Stimulated activated CD8-positive, alpha-beta memory T cell treated with anti-CD3 and anti-CD28 coated beads, Interleukin-15, amount 100 ng/mL, for 48 hours (primary cell): ENCODE data around the gene ALDH3B1.
A peak's percentile ranks its signal among the peaks of the same experiment; 100 is the strongest.

ENCODE experiments used
- DNase-seq, 2 donors: peaks; one replicate each; pipeline ENCODE4 v3.0.0-alpha.2; 2020; ENCODE audit warnings: low read depth in 2 of 2

Gene ALDH3B1

DNA sequence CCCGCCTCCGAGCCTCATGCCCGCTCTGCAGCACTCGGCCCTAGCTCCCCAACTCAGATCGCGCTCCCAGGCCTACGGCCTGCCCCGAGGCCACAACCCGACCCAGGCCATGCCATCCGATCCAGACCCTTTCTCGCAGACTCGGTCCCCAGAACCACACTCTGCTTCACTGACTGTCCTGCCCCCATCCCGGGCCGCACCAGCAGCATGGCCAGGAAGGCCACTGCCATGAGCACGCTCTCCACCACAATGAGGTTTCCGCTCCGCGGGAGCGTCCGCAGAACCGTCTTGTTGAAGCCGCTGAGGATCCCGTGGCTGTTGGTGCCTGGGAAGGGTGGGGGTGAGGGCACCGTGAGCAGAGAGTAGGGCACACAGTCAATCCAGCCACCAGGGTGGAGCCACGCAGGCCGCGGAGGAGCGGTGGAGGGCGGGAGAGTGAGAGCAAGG is 12.6 kb upstream of the ALDH3B1 start:
- DNase-seq: no peak

GRCh38 chr11:67998150-67999045 is 11.7 kb upstream of the ALDH3B1 start:
- DNase-seq: no peak

- DNase-seq: no peak
Measured at GRCh38 chr11:67999201-67999629, 10.9 kb upstream of the ALDH3B1 start.

DNA sequence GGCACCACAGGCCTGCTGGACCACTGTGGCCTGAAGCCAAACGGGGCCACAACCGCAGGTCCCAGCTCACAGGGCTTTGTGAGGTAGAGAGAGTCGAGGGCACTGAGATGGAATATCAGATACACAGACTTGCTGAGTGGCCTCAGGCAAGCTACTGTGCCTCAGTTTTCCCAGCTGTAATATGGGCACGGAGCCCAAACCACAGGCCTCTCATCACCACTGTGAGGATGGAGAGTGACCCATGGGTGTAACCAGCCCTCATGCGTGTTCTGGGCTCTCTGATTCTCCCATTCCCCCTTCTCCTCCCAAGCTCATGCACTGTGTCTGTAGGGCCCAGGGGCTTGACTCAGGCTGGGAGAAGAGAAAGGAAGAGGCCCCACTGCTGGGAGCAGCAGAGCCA is 10.4 kb upstream of the ALDH3B1 start:
- no peak for DNase-seq

GRCh38 chr11:68002575-68002937 is 7.6 kb upstream of the ALDH3B1 start:
- no peak for DNase-seq

DNA sequence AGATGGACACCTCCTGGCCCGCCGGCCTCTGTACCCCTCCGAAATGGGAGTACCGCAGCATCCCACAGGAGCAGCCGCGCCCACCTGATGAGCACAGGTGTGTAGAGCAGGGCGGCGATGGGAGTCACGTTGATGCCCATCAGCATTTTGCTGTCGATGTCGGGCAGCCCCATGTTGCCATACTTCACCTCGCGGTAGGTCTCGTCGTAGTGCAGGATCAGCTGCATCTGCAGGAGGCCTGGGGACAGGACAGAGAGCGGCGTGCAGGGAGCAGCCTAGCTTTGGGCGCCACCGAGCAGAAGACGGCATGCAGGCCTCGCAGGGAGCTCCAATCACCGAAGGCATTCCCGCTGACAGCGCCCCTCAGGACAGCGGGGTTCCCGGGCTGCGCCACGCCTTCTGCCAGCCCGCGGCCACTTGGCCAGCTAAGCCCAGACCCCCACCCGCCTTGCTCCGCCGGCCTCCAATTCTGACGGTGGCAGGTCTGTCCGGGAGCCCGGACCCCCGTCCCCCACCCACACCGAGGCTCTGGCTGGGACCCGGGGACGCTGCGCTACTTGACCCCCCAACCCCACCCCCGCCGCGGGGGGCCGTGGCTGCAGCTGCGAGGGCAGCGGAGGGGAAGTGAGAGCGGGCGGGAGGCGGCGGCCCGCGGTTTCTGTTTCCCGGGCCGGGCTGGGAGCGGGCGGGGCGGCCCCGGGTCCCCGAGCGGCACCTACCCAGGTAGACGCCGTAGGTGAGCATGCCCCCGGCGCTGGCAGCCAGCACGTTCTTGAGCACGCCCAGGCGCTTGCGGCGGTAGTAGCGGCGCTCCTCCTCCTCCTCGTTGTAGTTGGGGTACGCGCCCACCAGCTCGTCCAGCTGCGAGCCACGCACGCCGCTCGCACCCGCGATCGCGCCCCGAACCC is 6.9 kb upstream of the ALDH3B1 start:
- DNase-seq: no peak

- DNase-seq: peak; percentile 76 to 80
Measured at GRCh38 chr11:68003846-68004550, 6.1 kb upstream of the ALDH3B1 start, which contains the start of gene UNC93B1. TSS of gene UNC93B1 (minus strand) at chr11:68004097. CDS start at chr11:68004043, 54 bp downstream.

DNA sequence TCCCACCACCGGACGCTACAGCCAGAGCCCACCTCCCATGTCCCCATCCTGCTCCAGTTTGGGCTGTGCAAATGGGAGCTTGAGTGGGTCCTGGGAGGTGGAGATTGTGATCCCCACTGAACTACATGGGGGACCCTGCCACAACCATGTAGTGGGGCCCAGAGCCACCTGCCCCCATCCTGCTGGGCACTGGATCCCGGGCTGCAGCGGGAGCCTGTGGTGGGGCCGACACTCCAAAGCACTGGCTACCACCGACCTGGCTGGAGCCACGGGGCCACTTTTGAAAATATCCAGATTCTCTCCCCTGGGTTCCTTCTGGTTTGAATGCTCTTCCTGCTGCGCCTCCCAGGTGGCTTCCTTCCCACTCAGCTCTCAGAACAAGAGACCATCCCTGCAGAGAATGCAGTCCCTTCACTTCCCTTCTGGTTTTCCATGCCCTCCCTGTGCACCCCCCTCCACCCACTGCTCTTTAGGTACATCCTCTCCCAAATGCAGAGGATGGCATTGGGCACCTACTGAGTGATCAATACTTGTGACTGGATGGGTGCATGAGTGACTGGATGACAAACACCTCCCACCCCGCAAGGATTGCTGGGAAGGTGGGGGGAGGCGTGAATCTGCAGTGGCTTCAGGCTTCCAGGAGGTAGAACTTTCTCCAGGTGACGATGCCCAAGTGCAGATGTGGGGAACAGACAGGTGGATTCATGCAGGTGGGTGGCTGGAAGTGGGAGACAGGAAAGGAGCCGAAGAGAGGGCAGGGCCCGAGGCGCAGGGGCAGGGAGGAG is 5.4 kb upstream of the ALDH3B1 start:
- DNase-seq: no peak

GRCh38 chr11:68006606-68007166 is 3.4 kb upstream of the ALDH3B1 start:
- no peak for DNase-seq

DNA sequence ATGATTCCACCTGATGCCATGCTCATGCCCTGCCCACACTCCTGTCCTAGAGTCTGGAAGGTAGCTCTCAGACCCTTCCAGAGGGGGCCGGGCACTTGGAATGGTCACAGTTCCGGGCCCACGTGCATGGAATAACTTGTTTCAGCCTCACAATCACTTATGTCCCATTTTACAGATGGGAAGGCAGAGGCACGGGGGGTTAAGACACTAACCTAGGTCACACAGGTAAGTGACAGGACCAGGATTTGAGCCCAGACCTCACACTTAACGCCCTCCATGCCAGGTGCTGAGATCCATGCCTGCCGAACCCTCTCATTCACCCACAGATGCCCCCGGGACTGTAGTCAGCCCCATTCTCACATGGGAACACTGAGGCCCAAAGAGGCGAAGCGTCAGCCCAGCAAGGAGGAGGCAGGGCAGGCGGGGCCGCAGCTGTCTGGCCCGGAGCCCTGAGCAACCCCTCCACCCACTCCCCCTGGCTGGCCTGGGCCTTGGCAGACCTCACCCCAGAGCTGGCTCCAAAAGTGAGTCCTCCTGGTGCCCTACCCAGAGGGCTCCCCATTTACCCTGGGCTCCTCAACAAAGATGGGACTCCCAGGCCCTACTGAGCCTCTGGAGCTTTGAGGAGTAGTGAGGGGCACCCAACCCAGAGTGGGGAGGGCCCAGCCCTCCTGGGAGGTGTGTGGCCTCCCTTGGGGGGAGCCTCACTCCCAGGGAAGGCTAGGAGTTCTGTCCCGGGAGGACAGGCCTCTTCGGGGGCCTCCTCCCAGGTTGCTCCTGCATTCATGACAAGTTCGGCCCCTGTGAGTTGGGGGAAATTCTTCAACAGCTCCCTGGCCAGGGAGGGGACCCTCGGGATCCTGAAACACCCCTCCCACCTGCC is 2.4 kb upstream of the ALDH3B1 start:
- DNase-seq: no peak

DNA sequence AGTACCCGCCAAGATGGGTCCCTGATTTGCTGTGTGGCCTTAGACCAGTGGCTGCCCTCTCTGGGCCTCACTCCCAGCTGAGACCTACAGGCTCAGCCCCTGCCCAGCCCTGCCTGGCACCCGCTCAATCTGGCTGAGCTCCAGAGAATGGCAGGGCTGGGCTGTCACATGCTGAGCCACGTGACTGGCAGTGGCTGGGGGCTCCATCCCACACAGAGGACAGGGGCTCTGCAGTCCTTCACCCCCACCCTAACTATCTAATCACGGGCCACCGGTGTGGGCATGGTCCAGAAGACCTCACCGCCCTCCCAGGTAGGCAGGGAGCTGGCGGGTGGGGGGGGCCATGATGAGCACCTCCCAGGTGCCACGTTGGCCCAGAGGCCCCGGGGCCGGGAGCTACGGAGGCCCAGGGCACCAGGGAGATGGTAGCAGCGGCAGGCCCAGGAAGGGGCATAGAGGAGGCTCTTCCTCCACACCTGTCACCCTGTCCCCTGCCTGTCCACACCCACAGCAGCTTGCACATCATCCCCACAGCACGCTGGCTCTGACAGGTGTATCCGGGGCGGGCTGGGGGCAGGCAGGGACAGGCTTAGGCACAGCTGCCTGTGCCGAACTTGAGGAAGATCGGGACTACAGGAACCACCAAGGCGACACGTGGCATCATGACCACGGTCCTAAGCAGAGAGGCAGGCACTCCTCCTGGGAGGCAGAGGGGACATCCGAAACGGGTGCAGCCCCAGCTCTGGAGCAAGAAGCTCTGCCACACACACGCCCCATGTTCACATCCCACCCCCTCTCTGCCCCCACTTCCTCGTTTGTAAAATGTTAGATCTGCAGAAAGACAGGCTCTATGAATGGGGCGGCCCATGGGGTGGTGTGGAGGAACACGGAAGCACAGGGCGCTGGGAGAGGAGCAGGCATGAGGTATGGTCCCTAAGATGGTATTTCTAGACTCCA is 1.5 kb upstream of the ALDH3B1 start:
- DNase-seq: no peak

GRCh38 chr11:68009391-68010089 is 587 bp upstream of the ALDH3B1 start:
- DNase-seq: no peak

- no peak for DNase-seq
Measured at GRCh38 chr11:68011051-68011943, 1.2 kb downstream of the ALDH3B1 start.

GRCh38 chr11:68012044-68012842 is 2.1 kb downstream of the ALDH3B1 start:
- DNase-seq: no peak

- DNase-seq: no peak
Measured at GRCh38 chr11:68012843-68013610, 2.9 kb downstream of the ALDH3B1 start.
